Esophagus (tissue), 2 donors: ENCODE data around the gene RAVER2. TPM values are rescaled to one million over a fixed set of nuclear protein-coding genes. Genes with fewer than 3 reads are reported as not detected.
A peak's percentile ranks its signal among the peaks of the same experiment; 100 is the strongest.

Source experiments
- H3K27ac ChIP-seq, 2 donors: one replicate each; pipeline ENCODE4 v1.5.1; 2013; ENCODE audit warnings: low read depth in 2 of 2, mild to moderate bottlenecking in 2 of 2, inconsistent platforms in 1 of 2, low read length in 1 of 2, moderate library complexity in 1 of 2
- H3K27me3 ChIP-seq, 2 donors: one replicate each; pipeline ENCODE4 v1.6.1; 2013; ENCODE audit warnings: low read length in 2 of 2, control low read depth in 1 of 2, mild to moderate bottlenecking in 1 of 2; ENCODE audit not compliant: insufficient read depth in 2 of 2, control insufficient read depth in 1 of 2
- H3K36me3 ChIP-seq, 2 donors: one replicate each; pipeline ENCODE4 v1.6.1; 2013; ENCODE audit warnings: low read length in 1 of 2; ENCODE audit not compliant: control insufficient read depth in 2 of 2, insufficient read depth in 2 of 2
- H3K4me1 ChIP-seq, 2 donors: one replicate each; pipeline ENCODE4 v1.6.1; 2013; ENCODE audit warnings: low read length in 1 of 2; ENCODE audit not compliant: control insufficient read depth in 2 of 2, insufficient read depth in 2 of 2
- H3K4me3 ChIP-seq, 2 donors: one replicate each; pipeline ENCODE4 v1.5.1; 2013; ENCODE audit warnings: low read length in 2 of 2, mild to moderate bottlenecking in 2 of 2, low read depth in 1 of 2, moderate library complexity in 1 of 2
- H3K9me3 ChIP-seq, 2 donors: one replicate each; pipeline ENCODE4 v1.6.1; 2013; ENCODE audit warnings: mild to moderate bottlenecking in 2 of 2, low read depth in 1 of 2, low read length in 1 of 2, moderate library complexity in 1 of 2; ENCODE audit not compliant: control insufficient read depth in 2 of 2, insufficient read depth in 1 of 2
- WGBS, 2 donors: extraction: QIAGEN DNeasy Blood & Tissue Kit; methylation state at CpG; one replicate each; pipeline ENCODE4 v1.1.7; 2013; 5-methylcytosine and 5-hydroxymethylcytosine counted together
- polyA plus RNA-seq, 2 donors: library from polyadenylated mRNA; stranded (reverse); fragments of 200-250 nt; gene quantifications; one replicate each; pipeline ENCODE4 v1.2.3, GENCODE V29; 2013
- donor health status: healthy with polysubstance abuse.
- donor health status: Bipolar disorder and iron deficiency.

RAVER2 gene
- polyA plus RNA-seq, 2 donors: 4.4 to 7.3 TPM

GRCh38 chr1:64857347-64857746, 112.5 kb downstream of the RAVER2 start:
- WGBS, 2 donors: 94 to 98% methylated on average over 4 of the region's 4 CpGs
- H3K36me3 ChIP-seq: peaks cover 21 to 56% of the 10 kb centered on the region in 2 donors

GRCh38 chr1:64861611-64862010, 116.7 kb downstream of the RAVER2 start:
- Histone ChIP-seq H3K27me3 (no peaks in the 10 kb centered on the region), H3K36me3 (peaks cover 18 to 36% of the 10 kb centered on the region in 2 donors), H3K9me3 (no peaks in the 10 kb centered on the region), H3K4me1 (peaks cover 0 to 3% of the 10 kb centered on the region in 2 donors), H3K27ac (no peak overlapping the region), H3K4me3 (no peak overlapping the region)
- WGBS, 2 donors: 71 to 74% methylated on average over 4 of the region's 4 CpGs

More at GRCh38 chr1:64857347-64857746, 112.5 kb downstream of the RAVER2 start:
- Histone ChIP-seq H3K27me3 (no peaks in the 10 kb centered on the region), H3K4me1 (peaks cover 0 to under 1% of the 10 kb centered on the region in 2 donors), H3K27ac (no peak overlapping the region), H3K4me3 (no peak overlapping the region), H3K9me3 (no peaks in the 10 kb centered on the region)

GRCh38 chr1:64864018-64864940, 119.4 kb downstream of the RAVER2 start:
- Histone ChIP-seq H3K4me3 (no peak overlapping the region), H3K27me3 (no peaks in the 10 kb centered on the region), H3K36me3 (peaks cover 9 to 21% of the 10 kb centered on the region in 2 donors), H3K27ac (peak overlapping the region; percentile 46 to 59), H3K4me1 (peaks cover 0 to 3% of the 10 kb centered on the region in 2 donors), H3K9me3 (no peaks in the 10 kb centered on the region)
- WGBS, 2 donors: 58 to 65% methylated on average over 14 of the region's 14 CpGs

- 92 to 93% methylated on average over 6 of the region's 6 CpGs for WGBS, 2 donors
- Histone ChIP-seq H3K27ac (peak overlapping the region in 1 of 2 donors; percentile 19), H3K4me3 (no peak overlapping the region)
Measured at GRCh38 chr1:64865105-64865757, 120.4 kb downstream of the RAVER2 start.

GRCh38 chr1:64866689-64867088, 121.8 kb downstream of the RAVER2 start:
- Histone ChIP-seq H3K9me3 (no peaks in the 10 kb centered on the region), H3K36me3 (peaks cover under 1 to 18% of the 10 kb centered on the region in 2 donors), H3K4me1 (peaks cover 0 to 3% of the 10 kb centered on the region in 2 donors), H3K27me3 (no peaks in the 10 kb centered on the region), H3K27ac (no peak overlapping the region), H3K4me3 (no peak overlapping the region)
- 88 to 91% methylated on average over 10 of the region's 10 CpGs for WGBS, 2 donors

More at GRCh38 chr1:64865105-64865757, 120.4 kb downstream of the RAVER2 start:
- H3K4me1 ChIP-seq: peaks cover 0 to 3% of the 10 kb centered on the region in 2 donors
- H3K9me3 ChIP-seq: no peaks in the 10 kb centered on the region
- peaks cover 2 to 19% of the 10 kb centered on the region in 2 donors for H3K36me3 ChIP-seq
- H3K27me3 ChIP-seq: no peaks in the 10 kb centered on the region

- peaks cover 0 to 22% of the 10 kb centered on the region in 2 donors for H3K36me3 ChIP-seq
- no peaks in the 10 kb centered on the region for H3K27me3 ChIP-seq
- H3K27ac ChIP-seq: no peak overlapping the region
- no peaks in the 10 kb centered on the region for H3K9me3 ChIP-seq
- no peak overlapping the region for H3K4me3 ChIP-seq
- H3K4me1 ChIP-seq: peaks cover 0 to 3% of the 10 kb centered on the region in 2 donors
- WGBS, 2 donors: 82 to 89% methylated on average over 1 of the region's 1 CpG
Measured at GRCh38 chr1:64867266-64867665, 122.4 kb downstream of the RAVER2 start.

- Histone ChIP-seq H3K9me3 (no peaks in the 10 kb centered on the region), H3K36me3 (peaks cover 0 to 41% of the 10 kb centered on the region in 2 donors), H3K4me1 (no peaks in the 10 kb centered on the region), H3K27me3 (no peaks in the 10 kb centered on the region), H3K27ac (no peak overlapping the region), H3K4me3 (no peak overlapping the region)
- WGBS, 2 donors: 95% methylated on average over 8 of the region's 8 CpGs
Measured at GRCh38 chr1:64871256-64871655, 126.4 kb downstream of the RAVER2 start.

GRCh38 chr1:64872067-64872466, 127.2 kb downstream of the RAVER2 start:
- Histone ChIP-seq H3K27me3 (no peaks in the 10 kb centered on the region), H3K36me3 (peaks cover 0 to 37% of the 10 kb centered on the region in 2 donors), H3K9me3 (no peaks in the 10 kb centered on the region), H3K4me3 (no peak overlapping the region), H3K4me1 (no peaks in the 10 kb centered on the region), H3K27ac (no peak overlapping the region)
- 96 to 98% methylated on average over 1 of the region's 1 CpG for WGBS, 2 donors

- H3K9me3 ChIP-seq: no peaks in the 10 kb centered on the region
- H3K27ac ChIP-seq: no peak overlapping the region
- H3K36me3 ChIP-seq: peaks cover 3 to 37% of the 10 kb centered on the region in 2 donors
- 91 to 95% methylated on average over 9 of the region's 9 CpGs for WGBS, 2 donors
- H3K27me3 ChIP-seq: no peaks in the 10 kb centered on the region
- no peaks in the 10 kb centered on the region for H3K4me1 ChIP-seq
- no peak overlapping the region for H3K4me3 ChIP-seq
Measured at GRCh38 chr1:64873576-64873975, 128.7 kb downstream of the RAVER2 start.
